Tibial nerve (tissue), 4 donors: Measurements from ENCODE around the gene NGF.

ENCODE experiments used
- CTCF ChIP-seq, 5 experiments: fragments of 200-600 bp in 3 of 5; fragments of 450-650 bp in 2 of 5; sonication (generic) in 3 of 5; IDR thresholded peaks; one replicate each; pipeline ENCODE4 v1.5.1; 2016 to 2019; ENCODE audit warnings: antibody characterized with exemption in 5 of 5, mild to moderate bottlenecking in 3 of 5, moderate library complexity in 2 of 5
- EP300 ChIP-seq, 2 donors: sonication (generic); formaldehyde crosslinking; IDR thresholded peaks; one replicate each; pipeline ENCODE4 v1.6.1; 2017; ENCODE audit warnings: antibody characterized with exemption in 2 of 2, mild to moderate bottlenecking in 1 of 2
- POLR2A ChIP-seq, 2 donors: fragments of 450-650 bp; IDR thresholded peaks; one replicate each; pipeline ENCODE4 v1.6.1; 2017; ENCODE audit warnings: antibody characterized with exemption in 2 of 2, mild to moderate bottlenecking in 2 of 2, moderate library complexity in 2 of 2

GRCh38 chr1:115251856-115252255 lies 86.2 kb downstream of the NGF start:
- TF ChIP-seq CTCF (IDR thresholded peaks at IDR 0.05) (no peak), POLR2A (IDR thresholded peaks at IDR 0.05) (no peak), EP300 (IDR thresholded peaks at IDR 0.05) (no peak)
